WTC11 (cell line): ENCODE results near the gene CHD3. TPM values are rescaled to one million over a fixed set of nuclear protein-coding genes. Genes with fewer than 3 reads are reported as not detected.

ENCODE experiments used
- ATAC-seq: fragments of 200-7000 bp; cut with Tn5 transposase; 2 replicates; pipeline ENCODE4 v1.10.0; 2021; ENCODE audit warnings: mild to moderate bottlenecking, moderate library complexity
- CTCF ChIA-PET: fragments of 300-600 bp; sonication (Branson Sonifier 250); formaldehyde crosslinking; loops from one replicate; lab custom pipeline; 2021; ENCODE audit warnings: antibody characterized with exemption; lab: Charles Lee
- POLR2A ChIA-PET: fragments of 350-600 bp; sonication (Branson Sonifier 250); formaldehyde crosslinking; loops from one replicate; lab custom pipeline; 2021; ENCODE audit warnings: antibody characterized with exemption; lab: Charles Lee
- DNase-seq: peaks from one replicate; pipeline ENCODE4 v3.0.0; 2021; ENCODE audit warnings: low spot score
- H3K27ac Mint-ChIP-seq: 2 replicates; pipeline ENCODE4 v1.8.0; 2021; ENCODE audit warnings: mixed read lengths
- H3K27me3 Mint-ChIP-seq: 2 replicates; pipeline ENCODE4 v1.8.0; 2021; ENCODE audit warnings: low read depth, mild to moderate bottlenecking, moderate library complexity, mixed read lengths
- H3K36me3 Mint-ChIP-seq: 2 replicates; pipeline ENCODE4 v1.8.0; 2021; ENCODE audit warnings: mixed read lengths
- H3K4me1 Mint-ChIP-seq: 2 replicates; pipeline ENCODE4 v1.8.0; 2022; ENCODE audit warnings: mixed read lengths
- H3K4me3 Mint-ChIP-seq: 2 replicates; pipeline ENCODE4 v1.8.0; 2021; ENCODE audit warnings: mild to moderate bottlenecking, moderate library complexity, mixed read lengths
- H3K9me3 Mint-ChIP-seq: 2 replicates; pipeline ENCODE4 v1.8.0; 2021; ENCODE audit warnings: mixed read lengths
- FOXK1 ChIP-seq: sonication (generic); formaldehyde crosslinking; IDR thresholded peaks from 2 replicates; pipeline ENCODE4 v1.8.0; 2022; ENCODE audit warnings: mild to moderate bottlenecking, moderate library complexity, missing genetic modification reagents
- GTF2I ChIP-seq: fragments of 250-450 bp; sonication (Bioruptor Pico); conservative IDR thresholded peaks from 2 replicates; pipeline ENCODE4 v1.4.0; 2021; ENCODE audit warnings: mild to moderate bottlenecking
- MYBL2 ChIP-seq: sonication (generic); formaldehyde crosslinking; IDR thresholded peaks from 2 replicates; pipeline ENCODE4 v1.8.1; 2023; ENCODE audit warnings: mild to moderate bottlenecking, moderate library complexity, missing genetic modification reagents
- NFE2L1 ChIP-seq: sonication (generic); formaldehyde crosslinking; IDR thresholded peaks from 2 replicates; pipeline ENCODE4 v1.8.1; 2023; ENCODE audit warnings: missing genetic modification reagents
- SP1 ChIP-seq: sonication (generic); formaldehyde crosslinking; conservative IDR thresholded peaks from 2 replicates; pipeline ENCODE4 v1.8.1; 2022; ENCODE audit warnings: missing genetic modification reagents
- TEAD4 ChIP-seq: sonication (generic); formaldehyde crosslinking; IDR thresholded peaks from 2 replicates; pipeline ENCODE4 v1.8.0; 2022; ENCODE audit warnings: mild to moderate bottlenecking, missing genetic modification reagents
- ZNF423 ChIP-seq: fragments of 250-450 bp; sonication (Bioruptor Pico); IDR thresholded peaks from 2 replicates; pipeline ENCODE4 v2.1.2; 2022; ENCODE audit warnings: mild to moderate bottlenecking, moderate library complexity
- total RNA-seq: library from RNA; stranded (reverse); gene quantifications from 3 replicates; pipeline ENCODE4 v1.2.3, GENCODE V29; 2021
- TF ChIP-seq, protein P1 (sequence below): sonication (generic); formaldehyde crosslinking; IDR thresholded peaks from 2 replicates; pipeline ENCODE4 v1.8.0; 2022; ENCODE audit warnings: mild to moderate bottlenecking, missing genetic modification reagents
- TF ChIP-seq, protein P2 (sequence below): fragments of 250-450 bp; sonication (Bioruptor Pico); IDR thresholded peaks from 2 replicates; pipeline ENCODE4 v2.1.2; 2022; ENCODE audit warnings: mild to moderate bottlenecking, moderate library complexity
- TF ChIP-seq, protein P3 (sequence below): sonication (generic); formaldehyde crosslinking; IDR thresholded peaks from 2 replicates; pipeline ENCODE4 v1.8.1; 2023; ENCODE audit warnings: mild to moderate bottlenecking, missing genetic modification reagents
- TF ChIP-seq, protein P4 (sequence below): sonication (generic); formaldehyde crosslinking; IDR thresholded peaks from 2 replicates; pipeline ENCODE4 v1.8.0; 2023; ENCODE audit warnings: missing genetic modification reagents, mild to moderate bottlenecking, borderline replicate concordance
- TF ChIP-seq, protein P5 (sequence below): sonication (generic); formaldehyde crosslinking; IDR thresholded peaks from 2 replicates; pipeline ENCODE4 v1.8.0; 2022; ENCODE audit warnings: mild to moderate bottlenecking, missing genetic modification reagents

Gene CHD3
- total RNA-seq, 1 experiment from 2014 or later: 39.5 TPM

DNA sequence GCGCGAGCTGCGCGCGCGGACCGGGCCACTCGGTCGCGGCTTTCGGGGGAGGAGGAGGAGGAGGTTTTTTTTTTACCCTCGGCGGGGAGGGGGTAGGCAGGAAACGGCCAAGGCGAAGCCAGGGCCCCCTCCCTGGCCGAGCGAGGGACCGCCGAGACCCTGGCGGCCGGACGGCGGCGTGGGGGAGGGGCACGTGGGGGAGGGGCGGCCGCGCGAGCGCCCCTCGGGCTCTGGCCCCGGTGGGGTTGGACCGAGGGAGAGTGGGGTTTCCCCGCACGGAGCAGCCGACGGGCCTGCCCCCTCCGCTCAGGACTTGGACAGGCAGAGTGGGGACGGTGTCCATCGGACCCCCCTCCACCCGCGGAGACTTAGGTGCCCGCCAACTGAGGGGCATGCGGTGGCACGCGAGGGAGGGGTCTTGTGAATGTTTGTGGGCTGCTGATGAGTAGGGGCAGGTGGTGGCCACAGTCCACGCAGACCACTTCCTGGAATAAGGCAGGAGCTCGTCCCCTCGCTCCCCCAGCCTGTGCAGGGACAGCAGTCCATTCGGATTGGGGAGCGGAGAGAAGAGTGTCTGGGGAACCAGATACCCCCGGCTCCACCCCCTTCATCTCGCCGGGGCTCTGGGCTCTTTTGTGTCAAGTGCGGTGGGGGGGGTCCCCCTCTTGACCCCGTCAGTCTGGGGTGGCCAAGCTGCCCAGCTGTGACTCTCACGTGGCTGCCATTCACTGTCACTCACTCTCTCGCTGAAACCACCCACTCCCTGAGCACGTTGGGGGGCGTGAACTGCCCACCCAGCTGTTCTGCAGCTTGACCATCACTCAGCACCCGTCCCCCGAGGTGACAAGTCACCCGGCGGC is 3.0 kb upstream of the CHD3 start (continued):
- TF ChIP-seq FOXK1 (CRISPR knock-in tag): no peak
- TF ChIP-seq, protein P1, sequence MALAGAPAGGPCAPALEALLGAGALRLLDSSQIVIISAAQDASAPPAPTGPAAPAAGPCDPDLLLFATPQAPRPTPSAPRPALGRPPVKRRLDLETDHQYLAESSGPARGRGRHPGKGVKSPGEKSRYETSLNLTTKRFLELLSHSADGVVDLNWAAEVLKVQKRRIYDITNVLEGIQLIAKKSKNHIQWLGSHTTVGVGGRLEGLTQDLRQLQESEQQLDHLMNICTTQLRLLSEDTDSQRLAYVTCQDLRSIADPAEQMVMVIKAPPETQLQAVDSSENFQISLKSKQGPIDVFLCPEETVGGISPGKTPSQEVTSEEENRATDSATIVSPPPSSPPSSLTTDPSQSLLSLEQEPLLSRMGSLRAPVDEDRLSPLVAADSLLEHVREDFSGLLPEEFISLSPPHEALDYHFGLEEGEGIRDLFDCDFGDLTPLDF (CRISPR knock-in tag): no peak
- peak; percentile 19; the same call in 1 of the 2 replicates for TF ChIP-seq SP1 (CRISPR knock-in tag)
- TF ChIP-seq TEAD4 (CRISPR knock-in tag): no peak
- TF ChIP-seq GTF2I (CRISPR knock-in tag): no peak
- 0 out of 2 replicates have a peak, but pooled peaks have one; percentile 24 for TF ChIP-seq NFE2L1 (CRISPR knock-in tag)

DNA sequence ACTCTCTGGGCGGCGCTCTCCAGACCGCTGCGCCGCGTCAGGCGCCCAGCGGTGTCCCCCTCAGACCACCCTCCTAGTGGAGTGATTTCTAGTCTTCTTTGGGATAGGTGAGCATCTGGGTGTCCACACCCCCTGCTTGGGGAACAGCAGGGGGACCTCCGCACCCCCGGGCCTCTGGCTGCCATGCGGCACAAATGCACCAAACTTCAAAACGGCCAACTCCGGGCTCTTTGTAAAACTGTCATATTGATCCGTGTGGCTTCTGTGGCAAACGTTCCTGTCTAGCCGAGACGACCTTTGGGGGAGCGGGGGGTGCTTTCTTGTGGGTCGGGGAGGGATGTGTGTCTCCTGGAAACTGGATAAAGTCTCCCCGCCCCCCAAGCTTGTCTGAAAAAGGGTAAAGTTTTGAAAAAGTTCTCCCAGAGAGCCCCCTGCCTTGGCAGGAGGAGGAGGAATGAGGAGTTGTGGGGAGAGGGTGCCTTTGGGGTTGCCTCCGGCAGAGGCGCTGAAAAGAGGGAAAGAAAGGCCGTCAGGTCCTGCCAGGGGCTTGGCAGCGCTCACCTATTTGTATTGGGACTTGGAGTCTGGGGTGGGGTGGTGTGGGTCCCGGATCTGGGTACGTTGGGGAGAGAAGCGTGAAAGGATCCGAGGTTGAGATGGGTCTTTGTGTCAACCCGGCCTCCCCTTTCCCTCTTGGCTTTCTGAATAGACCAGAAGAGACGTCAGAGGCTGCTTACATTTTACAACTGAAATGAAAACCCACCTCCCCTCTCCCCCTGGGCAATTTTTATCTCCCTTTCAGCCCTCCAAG is 2.2 kb upstream of the CHD3 start:
- CTCF ChIA-PET: interaction anchor here (0.7 to 1.3 kb wide), 3 partner anchors 30 to 131 kb away, joined by 3 to 5 read pairs (median 4); partner anchors contain the start of gene RNF227
- DNase-seq: peak; percentile 46
- peak; percentile 10 for ATAC-seq

More for the DNA sequence above, 2.2 kb upstream of the CHD3 start:
- Mint-ChIP-seq H3K27ac (peak overlapping the region; percentile 81), H3K36me3 (no peaks in the 10 kb centered on the region; the same call in 1 of the 2 replicates), H3K4me3 (no peak overlapping the region), H3K9me3 (no peaks in the 10 kb centered on the region), H3K4me1 (peaks cover 10% of the 10 kb centered on the region), H3K27me3 (no peaks in the 10 kb centered on the region; the same call in 1 of the 2 replicates)
- TF ChIP-seq NFE2L1 (CRISPR knock-in tag): no peak
- TF ChIP-seq, protein P2, sequence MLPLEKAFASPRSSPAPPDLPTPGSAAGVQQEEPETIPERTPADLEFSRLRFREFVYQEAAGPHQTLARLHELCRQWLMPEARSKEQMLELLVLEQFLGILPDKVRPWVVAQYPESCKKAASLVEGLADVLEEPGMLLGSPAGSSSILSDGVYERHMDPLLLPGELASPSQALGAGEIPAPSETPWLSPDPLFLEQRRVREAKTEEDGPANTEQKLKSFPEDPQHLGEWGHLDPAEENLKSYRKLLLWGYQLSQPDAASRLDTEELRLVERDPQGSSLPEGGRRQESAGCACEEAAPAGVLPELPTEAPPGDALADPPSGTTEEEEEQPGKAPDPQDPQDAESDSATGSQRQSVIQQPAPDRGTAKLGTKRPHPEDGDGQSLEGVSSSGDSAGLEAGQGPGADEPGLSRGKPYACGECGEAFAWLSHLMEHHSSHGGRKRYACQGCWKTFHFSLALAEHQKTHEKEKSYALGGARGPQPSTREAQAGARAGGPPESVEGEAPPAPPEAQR (CRISPR knock-in tag): no peak
- TF ChIP-seq ZNF423 (CRISPR knock-in tag): peak; percentile 78; the same call in 1 of the 2 replicates
- TF ChIP-seq, protein P3, sequence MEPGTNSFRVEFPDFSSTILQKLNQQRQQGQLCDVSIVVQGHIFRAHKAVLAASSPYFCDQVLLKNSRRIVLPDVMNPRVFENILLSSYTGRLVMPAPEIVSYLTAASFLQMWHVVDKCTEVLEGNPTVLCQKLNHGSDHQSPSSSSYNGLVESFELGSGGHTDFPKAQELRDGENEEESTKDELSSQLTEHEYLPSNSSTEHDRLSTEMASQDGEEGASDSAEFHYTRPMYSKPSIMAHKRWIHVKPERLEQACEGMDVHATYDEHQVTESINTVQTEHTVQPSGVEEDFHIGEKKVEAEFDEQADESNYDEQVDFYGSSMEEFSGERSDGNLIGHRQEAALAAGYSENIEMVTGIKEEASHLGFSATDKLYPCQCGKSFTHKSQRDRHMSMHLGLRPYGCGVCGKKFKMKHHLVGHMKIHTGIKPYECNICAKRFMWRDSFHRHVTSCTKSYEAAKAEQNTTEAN (CRISPR knock-in tag): no peak
- TF ChIP-seq MYBL2 (CRISPR knock-in tag): no peak
- TF ChIP-seq, protein P4, sequence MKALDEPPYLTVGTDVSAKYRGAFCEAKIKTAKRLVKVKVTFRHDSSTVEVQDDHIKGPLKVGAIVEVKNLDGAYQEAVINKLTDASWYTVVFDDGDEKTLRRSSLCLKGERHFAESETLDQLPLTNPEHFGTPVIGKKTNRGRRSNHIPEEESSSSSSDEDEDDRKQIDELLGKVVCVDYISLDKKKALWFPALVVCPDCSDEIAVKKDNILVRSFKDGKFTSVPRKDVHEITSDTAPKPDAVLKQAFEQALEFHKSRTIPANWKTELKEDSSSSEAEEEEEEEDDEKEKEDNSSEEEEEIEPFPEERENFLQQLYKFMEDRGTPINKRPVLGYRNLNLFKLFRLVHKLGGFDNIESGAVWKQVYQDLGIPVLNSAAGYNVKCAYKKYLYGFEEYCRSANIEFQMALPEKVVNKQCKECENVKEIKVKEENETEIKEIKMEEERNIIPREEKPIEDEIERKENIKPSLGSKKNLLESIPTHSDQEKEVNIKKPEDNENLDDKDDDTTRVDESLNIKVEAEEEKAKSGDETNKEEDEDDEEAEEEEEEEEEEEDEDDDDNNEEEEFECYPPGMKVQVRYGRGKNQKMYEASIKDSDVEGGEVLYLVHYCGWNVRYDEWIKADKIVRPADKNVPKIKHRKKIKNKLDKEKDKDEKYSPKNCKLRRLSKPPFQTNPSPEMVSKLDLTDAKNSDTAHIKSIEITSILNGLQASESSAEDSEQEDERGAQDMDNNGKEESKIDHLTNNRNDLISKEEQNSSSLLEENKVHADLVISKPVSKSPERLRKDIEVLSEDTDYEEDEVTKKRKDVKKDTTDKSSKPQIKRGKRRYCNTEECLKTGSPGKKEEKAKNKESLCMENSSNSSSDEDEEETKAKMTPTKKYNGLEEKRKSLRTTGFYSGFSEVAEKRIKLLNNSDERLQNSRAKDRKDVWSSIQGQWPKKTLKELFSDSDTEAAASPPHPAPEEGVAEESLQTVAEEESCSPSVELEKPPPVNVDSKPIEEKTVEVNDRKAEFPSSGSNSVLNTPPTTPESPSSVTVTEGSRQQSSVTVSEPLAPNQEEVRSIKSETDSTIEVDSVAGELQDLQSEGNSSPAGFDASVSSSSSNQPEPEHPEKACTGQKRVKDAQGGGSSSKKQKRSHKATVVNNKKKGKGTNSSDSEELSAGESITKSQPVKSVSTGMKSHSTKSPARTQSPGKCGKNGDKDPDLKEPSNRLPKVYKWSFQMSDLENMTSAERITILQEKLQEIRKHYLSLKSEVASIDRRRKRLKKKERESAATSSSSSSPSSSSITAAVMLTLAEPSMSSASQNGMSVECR (CRISPR knock-in tag): peak; percentile 26; the same call in 1 of the 2 replicates
- TF ChIP-seq, protein P5, sequence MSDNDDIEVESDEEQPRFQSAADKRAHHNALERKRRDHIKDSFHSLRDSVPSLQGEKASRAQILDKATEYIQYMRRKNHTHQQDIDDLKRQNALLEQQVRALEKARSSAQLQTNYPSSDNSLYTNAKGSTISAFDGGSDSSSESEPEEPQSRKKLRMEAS (CRISPR knock-in tag): 0 out of 2 replicates have a peak, but pooled peaks have one; percentile 15
- POLR2A ChIA-PET: no interaction called here
